GM08714 (cell line): ENCODE measurements around the gene BTN3A1.
A peak's percentile ranks its signal among the peaks of the same experiment; 100 is the strongest.
"Not testable (repeated sequence)": the region's sequence is repeated elsewhere in the genome, so short reads cannot be mapped to it uniquely, and the experiment has no call there.

Experiments used
- H3K4me3 ChIP-seq: fragments of 200-500 bp; sonication (Bioruptor generic); 2 replicates; pipeline ENCODE4 v1.5.1; 2014; ENCODE audit warnings: mild to moderate bottlenecking, low read length, inconsistent platforms
- ZNF274 ChIP-seq: IDR thresholded peaks from 2 replicates; pipeline ENCODE4 v1.6.1; 2012; ENCODE audit warnings: mild to moderate bottlenecking, low read depth, low read length

Gene BTN3A1

DNA sequence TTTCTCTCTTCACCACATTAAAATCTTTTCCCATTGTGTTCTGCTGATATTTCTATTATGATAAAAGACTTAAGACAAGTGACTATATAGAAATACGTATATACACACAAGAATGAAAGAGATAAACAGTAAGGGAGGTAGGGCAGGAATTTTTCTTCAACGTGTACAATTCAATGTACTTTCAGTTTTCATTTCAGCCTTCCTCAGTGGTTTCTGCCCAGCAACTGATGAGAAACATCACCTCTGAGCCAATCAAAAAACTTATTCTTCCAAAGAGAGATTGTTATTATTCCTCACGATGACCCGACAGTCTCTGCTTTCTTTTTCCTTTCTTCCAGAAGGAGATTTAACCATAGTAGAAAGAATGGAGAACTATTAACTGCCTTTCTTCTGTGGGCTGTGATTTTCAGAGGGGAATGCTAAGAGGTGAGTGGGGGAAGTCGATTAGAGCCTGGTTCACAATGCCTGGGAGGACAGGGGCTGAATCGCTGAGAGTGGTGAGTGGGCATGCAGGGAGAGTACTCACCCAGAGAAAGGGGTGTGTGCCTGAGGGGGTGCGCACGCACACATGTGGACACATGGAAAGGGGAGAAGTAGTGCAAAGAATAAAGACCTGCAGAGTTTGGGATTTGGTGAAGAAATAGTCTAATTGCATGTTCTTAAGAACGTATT, at the start of gene BTN3A1:
Gene BTN3A1, plus strand, starts transcription at position 289 of the 672 bp plus-strand sequence. CDS start 3,289 bp downstream, outside the sequence.
- no peak for TF ChIP-seq ZNF274
- peak within 1 kb of the TSS; percentile 98 for H3K4me3 ChIP-seq

DNA sequence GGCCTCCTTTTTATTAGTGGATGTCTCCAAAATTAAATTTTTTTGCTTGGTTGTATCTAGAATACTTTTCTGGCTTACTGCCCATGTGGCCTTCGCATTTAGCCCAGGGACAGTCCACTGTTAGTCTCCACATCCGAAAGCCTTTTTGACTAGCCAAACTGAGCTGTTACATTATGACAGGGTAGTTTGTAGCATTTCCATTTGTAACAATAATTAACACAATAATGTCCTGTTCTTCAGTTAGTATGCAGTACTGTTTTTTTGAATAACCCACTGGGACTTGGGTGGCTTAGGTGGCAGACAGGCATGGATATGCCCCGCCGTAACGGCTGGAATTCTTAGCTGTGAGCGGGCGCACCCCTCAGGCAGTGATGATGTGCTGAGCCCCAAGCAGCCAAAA, 49.8 kb upstream of the BTN3A1 start:
- no peak overlapping the region for H3K4me3 ChIP-seq
- TF ChIP-seq ZNF274, result no peak

DNA sequence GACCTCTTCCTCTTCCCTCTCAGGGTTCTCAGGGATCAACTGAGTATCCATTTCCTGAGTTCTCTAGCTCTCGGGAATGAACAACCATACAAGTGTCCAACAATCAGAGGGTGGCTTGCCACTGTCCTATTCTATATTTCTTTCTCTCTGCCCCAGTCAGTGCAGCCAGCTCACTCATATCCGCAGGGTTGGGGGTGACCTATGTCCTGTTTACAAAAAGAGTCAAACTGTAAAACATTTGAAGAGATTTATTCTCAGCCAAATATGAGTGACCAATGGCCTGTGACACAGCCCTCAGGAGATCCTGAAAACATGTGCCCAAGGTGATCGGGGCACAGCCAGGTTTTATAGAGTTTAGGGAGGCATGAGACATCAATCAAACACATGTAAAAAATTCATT, 47.9 kb upstream of the BTN3A1 start:
- no peak overlapping the region for H3K4me3 ChIP-seq
- TF ChIP-seq ZNF274, result no peak

DNA sequence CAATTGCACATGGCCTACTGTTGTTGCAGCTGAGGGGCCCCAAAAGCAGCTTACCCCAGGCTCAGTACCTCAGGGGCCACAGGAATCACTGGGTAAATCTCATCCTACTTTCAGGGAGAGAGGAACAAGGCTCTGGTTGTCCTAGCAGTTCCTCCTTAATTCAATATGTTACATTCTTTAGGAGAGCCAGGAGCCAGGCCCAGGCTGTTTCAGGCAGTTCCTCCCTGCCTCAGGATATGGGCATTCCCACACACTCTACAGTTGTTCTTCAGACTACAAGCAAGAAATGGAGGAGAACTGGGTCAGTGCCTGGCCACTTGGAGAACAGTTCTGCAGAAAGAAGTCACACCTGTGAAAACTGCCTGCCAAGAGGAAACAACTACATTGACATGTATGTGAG, 46.7 kb upstream of the BTN3A1 start:
- TF ChIP-seq ZNF274, result no peak
- no peak overlapping the region for H3K4me3 ChIP-seq

DNA sequence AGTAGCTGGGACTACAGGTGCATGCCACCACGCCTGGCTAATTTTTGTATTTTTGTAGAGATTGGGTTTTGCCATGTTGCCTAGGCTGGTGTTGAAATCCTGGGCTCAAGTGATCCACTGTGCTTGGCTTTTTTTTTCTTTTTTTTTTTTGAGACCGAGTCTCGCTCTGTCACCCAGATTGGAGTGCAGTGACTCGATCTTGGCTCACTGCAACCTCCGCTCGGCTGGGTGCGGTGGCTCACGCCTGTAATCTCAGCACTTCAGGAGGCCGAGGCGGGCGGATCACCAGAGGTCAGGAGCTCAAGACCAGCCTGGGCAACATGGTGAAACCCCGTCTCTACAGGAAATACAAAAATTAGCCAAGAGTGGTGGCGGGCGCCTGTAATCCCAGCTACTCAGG, 44.5 kb upstream of the BTN3A1 start:
- not testable (repeated sequence) for H3K4me3 ChIP-seq

DNA sequence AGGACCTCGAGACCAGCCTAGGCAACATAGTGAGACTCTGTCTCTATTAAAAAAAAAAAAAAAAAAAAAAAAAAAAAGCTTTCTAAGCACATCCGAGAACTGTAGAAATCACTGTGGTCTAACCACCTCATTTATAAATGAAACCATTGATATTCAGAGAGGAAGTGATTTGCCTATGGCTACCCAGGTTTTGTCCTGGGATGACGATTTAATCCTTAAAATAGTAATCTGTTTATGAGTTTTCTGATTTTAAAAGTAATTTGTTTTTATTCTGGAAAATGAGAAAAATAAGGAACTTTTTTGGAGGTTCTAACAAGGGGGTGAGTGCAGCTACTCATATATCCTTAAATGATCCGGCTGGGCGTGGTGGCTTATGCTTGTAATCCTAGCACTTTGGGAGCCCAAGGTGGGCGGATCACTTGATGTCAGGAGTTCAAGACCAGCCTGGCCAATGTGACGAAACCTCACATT, 43.5 kb upstream of the BTN3A1 start:
- TF ChIP-seq ZNF274, result no peak
- H3K4me3 ChIP-seq, result peak overlapping the region; percentile 15; the same call in 1 of the 2 replicates

DNA sequence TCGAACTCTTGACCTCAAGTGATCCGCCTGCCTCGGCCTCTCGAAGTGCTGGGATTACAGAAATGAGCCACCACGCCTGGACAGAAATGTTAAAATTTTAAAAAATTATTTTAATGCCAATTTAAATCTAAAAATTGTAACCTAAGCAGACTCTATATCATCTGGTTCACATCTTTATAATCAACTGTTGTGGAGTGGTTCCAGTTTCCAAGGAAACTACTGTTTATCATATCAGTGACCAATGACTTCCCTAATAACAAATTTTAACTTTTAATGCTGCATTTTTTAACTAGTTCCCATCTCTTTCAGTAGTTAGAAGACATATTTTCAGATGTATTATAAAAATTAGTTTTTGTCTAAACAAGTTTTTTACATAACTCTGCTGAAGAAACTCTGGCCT, 42.3 kb upstream of the BTN3A1 start:
- no peak for TF ChIP-seq ZNF274
- no peak overlapping the region for H3K4me3 ChIP-seq

DNA sequence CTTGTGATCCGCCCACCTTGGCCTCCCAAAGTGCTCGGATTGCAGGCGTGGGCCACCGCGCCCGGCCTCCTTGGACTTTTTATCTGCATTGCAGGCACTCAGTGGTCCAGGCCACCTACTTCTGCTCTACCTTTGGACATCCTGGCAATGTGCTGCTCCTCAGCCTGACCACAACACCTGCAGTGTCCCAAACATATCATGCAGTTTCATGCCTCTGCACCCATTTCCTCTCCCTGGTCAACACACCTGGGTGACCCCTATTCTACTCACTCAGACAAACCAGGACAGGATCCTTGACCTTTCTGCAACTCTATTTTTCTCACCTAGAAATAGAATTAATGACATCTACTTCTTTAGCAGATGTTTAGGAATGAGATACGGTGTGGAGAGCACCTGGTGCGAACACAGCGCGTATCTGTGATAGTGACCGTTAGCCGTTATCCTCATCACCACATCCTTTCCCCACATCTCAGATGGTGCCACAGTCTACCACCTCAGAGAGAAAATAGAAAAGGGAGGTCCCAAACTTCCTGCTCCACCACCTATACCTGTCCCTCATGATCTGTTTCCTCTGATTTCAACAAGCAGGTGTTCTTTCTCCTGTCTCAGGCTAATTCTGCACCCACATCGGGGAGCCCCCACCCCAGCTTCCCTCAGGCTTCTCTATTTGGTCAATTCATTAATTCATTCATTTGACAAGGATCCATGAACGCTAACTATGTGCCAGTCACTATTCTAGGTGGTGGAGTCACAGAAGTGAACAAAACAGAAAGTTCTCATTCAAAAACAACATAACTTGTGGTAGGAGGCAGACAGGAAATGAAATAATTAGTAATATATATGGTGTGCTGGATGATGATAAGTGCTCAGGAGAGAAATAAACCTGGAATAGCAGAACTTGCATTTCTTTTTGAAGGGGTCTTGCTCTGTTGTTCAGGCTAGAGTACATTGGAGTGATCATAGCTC, 41.3 kb upstream of the BTN3A1 start:
- H3K4me3 ChIP-seq, result peak overlapping the region; percentile 6; the same call in 1 of the 2 replicates
- no peak for TF ChIP-seq ZNF274

DNA sequence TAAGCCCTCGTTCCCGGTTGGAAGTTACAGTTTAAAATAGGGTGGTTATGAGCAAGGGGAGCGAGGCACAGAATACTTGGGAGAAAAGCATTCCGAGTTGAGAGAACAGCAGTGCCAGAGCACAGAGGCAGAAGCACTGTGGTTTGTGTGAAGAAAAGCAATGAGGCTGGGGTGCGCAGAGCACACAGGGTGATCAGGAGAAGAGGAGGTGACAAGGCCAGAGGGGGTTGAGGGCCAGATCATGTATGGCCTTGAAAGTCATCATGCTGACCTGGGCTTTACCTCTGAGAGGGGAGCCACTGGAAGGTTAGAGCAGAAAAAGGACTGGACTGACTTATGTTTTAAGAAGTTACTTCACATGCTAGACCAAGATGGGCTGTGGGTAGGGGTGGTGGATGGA, 40.5 kb upstream of the BTN3A1 start:
- no peak for TF ChIP-seq ZNF274
- H3K4me3 ChIP-seq, result no peak overlapping the region; the same call in 1 of the 2 replicates

DNA sequence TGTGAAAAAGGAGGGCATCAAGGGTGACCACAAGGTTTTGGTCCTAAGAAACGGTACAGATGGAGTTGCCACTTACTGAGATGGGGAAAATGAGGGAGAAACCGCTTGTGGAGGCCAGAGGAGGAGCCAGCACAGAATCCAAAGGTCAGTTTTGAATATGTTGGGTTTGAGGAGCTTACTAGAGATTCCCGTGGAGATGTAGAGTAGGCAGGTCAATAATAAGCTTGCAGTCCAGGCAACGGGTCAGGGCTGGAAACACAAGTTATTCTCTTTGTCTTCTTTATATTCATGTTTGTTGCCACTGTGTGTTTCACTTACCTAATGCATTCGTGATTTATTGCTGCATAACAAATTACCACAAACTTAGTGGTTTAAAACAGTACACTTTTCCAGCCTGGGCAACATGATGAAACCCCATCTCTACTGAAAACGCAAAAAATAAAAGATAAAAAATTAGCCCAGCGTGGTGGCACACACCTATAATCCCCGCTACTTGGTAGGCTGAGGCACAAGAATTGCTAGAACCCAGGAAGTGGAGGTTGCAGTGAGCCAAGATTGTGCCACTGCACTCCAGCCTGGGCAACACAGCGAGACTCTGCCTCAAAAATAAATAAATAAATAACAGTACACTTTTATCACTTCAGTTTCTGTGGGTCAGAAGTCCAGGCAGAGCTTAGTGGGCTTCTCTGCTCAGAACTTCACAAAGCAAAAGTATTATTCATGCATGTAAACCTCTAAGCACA, 39.8 kb upstream of the BTN3A1 start:
- TF ChIP-seq ZNF274, result no peak
- no peak overlapping the region for H3K4me3 ChIP-seq

DNA sequence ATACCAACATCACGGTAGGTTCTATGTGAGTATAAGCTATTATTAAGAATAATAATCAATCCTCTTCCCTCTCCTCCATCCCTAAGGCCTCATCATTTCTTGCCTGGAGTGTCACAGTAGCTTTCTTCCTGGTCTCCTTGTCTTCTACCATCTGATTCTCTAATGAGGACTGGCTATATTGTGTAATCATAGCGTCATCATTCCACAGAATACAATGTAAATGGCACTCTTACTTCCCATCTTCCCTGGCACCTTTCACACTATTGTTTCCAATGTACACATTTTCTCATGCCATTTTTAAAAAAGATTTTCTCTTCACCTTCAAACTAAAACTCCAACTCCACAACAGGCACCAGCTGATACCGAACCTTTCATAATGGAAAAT, 39.2 kb upstream of the BTN3A1 start:
- no peak for TF ChIP-seq ZNF274
- no peak overlapping the region for H3K4me3 ChIP-seq

DNA sequence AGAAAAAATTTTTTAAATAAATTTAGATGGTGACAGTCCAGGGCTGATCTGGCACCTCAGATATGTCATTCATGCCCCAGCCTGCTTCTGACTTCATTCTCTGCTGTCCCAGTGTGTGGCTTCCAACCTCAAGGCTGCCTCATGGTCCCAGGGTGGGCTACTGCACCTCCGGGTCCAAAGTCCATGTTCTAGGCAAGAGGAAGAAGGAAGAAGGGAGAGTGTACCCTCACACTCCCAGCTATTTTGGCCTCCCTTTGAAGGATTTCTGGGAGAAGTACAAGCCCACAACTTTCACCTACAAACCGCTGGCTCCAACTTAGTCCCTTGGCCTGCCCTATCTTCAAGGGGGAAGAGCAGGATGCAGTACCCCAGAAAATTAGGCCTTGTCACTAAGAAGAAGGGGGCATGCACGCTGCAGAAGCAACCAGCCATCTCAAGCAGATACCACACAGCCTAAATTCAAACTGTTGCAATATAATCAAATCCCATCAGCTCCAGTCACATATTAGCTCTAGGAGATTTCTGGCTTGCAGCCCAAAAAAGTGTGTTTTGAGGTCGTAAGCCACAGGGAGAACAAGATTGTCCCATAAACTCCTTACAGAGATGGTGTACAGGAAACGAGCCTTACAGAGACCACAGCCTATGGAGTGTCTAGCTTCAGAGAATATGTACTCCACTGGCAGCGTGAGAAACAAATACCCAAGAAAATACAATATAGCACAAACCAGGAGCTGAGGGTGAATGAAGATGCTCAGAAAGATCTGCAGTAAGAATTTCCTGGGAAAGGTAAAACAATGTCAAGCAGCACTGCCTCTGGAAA, 38.0 kb upstream of the BTN3A1 start:
- H3K4me3 ChIP-seq, result peak overlapping the region; percentile 37
- TF ChIP-seq ZNF274, result no peak

DNA sequence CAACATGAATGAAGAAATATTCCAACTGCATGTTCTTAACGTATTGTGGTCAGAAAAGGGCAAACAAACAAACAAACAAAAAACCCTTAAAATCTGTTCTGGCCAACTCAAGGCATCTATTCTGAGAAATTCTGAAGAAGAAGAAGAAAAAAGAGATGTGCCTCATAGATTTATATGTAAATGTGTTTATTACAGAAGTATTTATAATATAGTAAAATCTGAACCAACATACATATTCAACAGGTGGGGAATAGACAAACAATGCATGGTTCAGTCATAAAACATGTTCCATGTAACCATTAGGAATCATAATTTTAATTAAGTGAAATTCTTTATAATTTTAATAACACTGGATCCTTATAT, 36.5 kb upstream of the BTN3A1 start:
- peak overlapping the region; percentile 98 for H3K4me3 ChIP-seq
- TF ChIP-seq ZNF274, result no peak
